GM19193 (cell line): ENCODE results near the gene AGO3.

ENCODE experiments used
- POLR2A ChIP-seq: IDR thresholded peaks from 4 replicates; pipeline ENCODE4 v1.6.1; 2011; ENCODE audit not compliant: insufficient read depth, insufficient read length; ENCODE audit errors: extremely low read depth

Gene AGO3

GRCh38 chr1:36084497-36085115, 153.7 kb downstream of the AGO3 start:
- no peak for TF ChIP-seq POLR2A

DNA sequence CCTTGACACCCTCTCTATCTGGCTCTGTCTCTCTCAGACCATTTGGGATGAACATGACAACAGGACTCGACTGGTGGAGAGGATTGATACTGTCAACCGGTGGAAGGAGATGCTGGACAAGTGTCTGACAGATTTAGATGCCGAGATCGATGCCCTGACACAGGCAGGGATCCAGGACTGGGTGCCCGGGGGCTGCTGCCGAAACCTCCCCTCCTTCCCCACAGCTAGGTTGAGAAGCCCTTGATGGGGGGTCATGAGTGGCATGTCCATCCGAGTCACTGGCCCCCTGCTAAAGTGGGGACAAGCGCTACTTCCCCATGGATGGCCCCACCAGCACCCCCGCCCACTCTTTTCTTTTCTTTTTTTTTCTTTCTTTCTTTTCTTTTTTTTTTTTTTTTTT, 154.2 kb downstream of the AGO3 start:
- TF ChIP-seq POLR2A: no peak

DNA sequence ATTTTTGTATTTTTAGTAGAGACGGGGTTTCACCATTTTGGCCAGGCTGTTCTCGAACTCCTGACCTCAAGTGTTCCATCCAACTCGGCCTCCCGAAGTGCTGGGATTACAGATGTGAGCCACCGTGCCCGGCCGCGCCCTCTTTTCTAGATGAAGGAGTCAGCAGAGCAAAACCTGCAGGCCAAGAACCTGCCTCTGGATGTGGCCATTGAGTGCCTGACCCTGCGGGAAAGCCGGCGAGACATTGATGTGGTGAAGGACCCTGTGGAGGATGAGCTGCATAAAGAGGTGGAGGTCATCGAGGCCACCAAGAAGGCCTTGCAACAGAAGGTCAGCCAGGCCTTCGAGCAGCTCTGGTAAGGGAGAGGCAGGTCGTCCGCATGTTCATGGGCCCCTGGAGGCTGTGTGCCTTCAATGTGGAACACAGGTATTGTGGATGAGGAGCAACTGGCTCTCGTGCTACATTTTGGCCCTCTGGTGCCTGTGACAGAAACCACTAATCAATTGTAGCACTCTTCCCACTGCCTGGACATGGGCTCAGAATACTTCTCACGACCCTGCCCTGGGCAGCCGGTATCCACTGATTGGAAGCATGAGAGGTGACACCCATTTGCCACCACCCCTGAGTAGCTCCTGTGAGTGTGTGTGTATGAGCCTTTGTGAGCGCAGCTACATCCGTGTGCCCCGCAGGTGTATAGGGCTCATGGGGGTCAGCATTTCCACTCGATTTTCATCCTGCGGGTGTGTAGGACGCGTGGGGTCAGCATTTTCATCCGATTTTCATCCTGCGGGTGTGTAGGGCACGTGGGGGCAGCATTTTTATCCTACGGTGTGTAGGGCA, 155.0 kb downstream of the AGO3 start:
- no peak for TF ChIP-seq POLR2A

DNA sequence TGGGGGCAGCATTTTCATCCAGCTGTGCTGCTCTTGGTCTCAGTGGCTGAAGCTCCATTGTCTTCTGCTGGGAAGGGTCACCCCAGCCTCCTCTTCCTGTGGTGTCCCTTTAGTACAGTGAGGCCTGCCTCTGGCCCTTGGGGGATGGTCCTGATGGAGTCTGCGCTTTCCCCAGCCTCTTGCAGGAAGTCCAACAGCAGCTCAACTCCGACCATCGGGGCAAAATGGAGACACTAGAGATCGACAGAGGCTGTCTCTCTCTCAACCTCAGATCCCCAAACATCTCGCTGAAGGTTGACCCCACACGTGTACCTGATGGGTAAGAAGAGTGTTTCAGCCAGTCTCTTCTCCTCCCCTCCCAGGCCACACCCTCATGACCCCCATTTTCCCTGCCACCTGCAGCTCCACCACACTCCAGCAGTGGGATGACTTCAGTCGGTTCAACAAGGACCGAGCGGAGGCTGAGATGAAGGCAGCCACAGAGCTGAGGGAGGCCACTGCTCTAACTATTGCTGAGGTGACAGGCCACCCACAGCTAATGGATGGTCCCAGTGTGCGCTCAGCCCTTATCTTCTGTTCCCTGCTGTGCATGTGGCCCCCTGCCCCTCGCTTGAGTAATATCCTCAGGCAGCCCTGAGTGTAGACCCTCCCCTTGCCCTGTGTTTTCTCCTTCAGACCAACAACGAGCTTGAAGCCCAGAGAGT, 155.8 kb downstream of the AGO3 start:
- no peak for TF ChIP-seq POLR2A

- no peak for TF ChIP-seq POLR2A
Measured at GRCh38 chr1:36087233-36088123, 156.6 kb downstream of the AGO3 start.

DNA sequence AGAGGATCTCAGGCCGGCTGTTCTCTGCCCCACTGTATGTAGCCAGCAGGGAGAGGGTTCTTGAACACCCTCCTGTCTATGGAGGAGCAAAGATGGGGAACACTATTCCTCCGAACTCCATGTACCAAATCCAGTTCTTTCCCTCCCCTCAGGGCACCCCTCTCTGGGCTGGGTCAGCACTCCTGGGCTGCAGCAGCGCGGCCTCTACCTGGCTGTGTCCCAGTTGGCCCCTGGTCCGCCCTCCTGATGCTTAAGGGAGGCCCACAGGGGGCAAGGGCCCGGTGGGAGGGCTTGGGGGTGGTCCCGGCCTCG, 157.3 kb downstream of the AGO3 start:
- no peak for TF ChIP-seq POLR2A

GRCh38 chr1:36088577-36089392, 157.9 kb downstream of the AGO3 start, which contains the start of gene ADPRS:
ADPRS (plus strand) TSS chr1:36088892; CDS start chr1:36088905, 13 bp downstream.
- peak; percentile 98 for TF ChIP-seq POLR2A

GRCh38 chr1:36089393-36090121, 158.7 kb downstream of the AGO3 start:
- TF ChIP-seq POLR2A: no peak

DNA sequence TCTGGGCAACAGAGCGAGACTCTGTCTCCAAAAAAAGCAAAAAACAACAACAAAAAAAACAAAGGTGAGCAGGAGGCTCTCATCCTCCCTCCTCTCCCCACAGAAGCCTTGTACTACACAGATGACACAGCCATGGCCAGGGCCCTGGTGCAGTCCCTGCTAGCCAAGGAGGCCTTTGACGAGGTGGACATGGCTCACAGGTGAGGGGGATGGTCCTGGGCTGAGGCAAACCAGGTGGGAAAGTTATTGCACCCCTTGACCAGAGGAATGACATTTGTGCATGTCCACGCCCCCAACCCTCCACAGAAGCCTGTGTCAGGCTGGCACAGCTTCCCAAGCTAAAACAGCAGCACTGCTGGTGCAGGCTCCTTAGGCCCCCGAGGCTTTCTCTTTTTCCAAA, 160.2 kb downstream of the AGO3 start:
- no peak for TF ChIP-seq POLR2A

GRCh38 chr1:36091698-36092097, 160.8 kb downstream of the AGO3 start:
- TF ChIP-seq POLR2A: no peak

DNA sequence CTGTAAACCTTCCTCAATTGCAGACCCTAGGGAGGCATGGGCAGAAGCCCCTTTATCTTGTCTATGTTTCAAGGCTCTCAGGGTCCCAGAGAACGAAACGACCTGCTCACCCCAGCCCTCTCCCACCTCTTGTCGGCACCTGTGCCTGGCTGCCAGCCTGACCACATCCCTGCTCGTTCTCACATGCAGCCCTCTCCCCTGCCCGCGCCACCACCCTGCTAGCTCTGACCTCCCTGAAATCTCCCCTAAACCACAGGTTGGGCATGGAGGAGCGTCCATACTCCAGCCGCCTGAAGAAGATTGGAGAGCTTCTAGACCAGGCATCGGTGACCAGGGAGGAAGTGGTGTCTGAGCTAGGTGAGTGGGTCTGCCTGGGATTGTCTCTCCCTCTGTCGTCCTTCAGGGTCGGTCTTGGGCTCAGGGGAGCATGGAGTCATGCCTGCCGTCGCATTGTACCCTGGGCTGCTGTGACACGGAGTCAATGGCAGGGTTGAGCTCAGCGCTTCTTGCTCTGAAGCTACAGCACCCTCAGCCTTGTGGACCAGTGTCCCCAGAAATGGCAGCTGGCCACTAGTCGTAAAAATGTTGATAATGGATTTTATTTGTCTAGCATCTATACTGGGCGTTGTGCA, 161.4 kb downstream of the AGO3 start:
- TF ChIP-seq POLR2A: no peak

DNA sequence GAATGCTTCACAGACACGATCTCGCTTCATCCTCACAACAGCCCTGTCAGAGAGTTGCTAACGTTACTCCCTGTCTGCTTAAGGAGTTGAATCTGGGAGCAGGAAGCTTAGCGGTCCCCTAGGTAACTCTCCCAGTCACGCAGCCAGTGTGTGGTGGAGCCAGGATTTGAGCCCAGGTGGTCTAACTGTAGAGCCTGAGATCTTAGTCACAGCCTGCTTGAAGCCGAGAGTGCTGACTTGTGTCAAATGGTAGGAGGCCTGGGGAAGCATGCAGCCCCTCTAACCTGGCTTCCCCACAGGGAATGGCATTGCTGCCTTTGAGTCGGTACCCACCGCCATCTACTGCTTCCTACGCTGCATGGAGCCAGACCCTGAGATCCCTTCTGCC, 161.9 kb downstream of the AGO3 start:
- TF ChIP-seq POLR2A: no peak

DNA sequence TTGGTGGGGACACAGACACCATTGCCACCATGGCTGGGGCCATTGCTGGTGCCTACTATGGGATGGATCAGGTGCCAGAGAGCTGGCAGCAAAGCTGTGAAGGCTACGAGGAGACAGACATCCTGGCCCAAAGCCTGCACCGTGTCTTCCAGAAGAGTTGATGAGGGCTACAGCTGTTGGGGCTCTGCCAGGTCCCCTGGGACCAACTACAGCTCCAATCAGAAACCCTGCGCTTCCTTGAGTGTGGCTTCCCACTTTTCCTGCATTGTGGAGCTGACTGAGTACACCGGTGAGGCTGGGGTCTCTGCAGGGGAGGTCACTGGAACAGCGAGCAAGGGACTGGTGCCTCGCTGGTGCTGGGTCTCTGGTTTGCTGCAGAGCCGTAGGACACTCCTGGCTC, 162.3 kb downstream of the AGO3 start:
- no peak for TF ChIP-seq POLR2A
